ENCODE results near the gene TP53BP2.
A peak's percentile ranks its signal among the peaks of the same experiment; 100 is the strongest.

TP53BP2 gene

DNA sequence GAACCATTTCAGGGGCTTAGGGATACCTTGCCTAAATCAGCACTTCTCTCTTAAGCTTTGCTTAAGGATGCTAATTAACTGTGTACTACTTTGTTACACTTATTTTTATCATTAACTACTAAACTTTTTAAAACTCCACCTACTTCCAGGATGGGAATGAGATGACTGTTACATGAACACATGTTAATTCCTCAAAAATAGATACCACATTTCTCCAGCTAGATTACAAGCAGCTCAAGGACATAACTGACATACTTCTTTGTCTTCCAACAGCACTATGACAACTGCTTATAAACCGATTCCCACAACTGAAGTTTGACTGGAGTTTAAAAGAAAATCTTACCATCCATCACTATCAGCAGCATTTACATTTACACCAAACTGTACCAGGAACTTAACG, 53.7 kb downstream of the TP53BP2 start:
- no peak for DNase-seq (ENCODE audit: low read depth)

DNA sequence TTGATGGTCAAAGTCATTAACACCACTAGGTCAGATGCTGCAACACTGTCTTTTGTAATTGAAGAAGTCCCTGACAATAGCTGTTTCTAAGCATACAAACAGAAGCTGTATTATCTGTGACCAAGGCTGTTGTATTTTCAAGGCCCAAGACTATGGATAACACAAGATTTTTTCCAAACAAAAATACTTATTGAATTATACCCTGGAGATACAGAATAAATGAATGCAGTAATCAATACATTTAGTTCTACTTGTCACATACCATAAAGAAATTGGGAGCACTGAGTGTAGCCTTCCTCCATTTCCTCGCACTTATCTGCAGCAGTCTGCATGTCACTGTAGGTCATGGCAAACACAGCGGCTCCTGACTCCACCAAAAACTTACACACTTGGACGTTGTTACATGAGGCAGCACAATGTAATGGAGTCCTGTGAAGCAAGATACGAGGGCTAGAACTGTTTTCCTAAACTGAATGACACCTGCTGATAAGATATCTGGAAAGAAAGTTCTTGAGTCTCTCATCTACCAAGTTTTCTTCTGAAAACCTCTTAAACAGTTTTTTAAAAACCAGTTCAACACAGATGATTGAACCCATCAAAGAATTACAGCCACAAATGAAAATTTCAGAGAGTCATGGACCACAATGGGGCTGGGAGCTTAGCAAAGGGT, 56.9 kb downstream of the TP53BP2 start:
- no peak for DNase-seq (ENCODE audit: low read depth)

DNA sequence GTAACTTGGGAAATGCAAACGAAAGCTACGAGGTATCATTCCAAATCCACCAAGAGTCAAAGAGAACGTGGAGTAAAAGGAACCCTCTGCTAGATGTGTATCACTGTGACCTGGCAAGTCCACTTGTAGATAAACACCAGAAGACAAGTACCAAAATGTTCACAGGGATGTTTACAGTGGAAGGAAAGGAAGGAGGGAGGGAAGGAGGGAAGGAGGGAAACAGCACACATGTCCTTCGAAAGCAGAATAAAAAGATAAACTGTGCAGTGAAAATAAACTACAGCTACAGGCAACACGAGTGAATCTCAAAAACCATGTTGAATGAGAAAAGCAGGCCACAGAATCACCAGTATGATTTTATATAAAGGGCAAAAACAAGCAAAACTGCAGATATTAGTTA, 59.9 kb downstream of the TP53BP2 start:
- no peak for DNase-seq (ENCODE audit: low read depth)

DNA sequence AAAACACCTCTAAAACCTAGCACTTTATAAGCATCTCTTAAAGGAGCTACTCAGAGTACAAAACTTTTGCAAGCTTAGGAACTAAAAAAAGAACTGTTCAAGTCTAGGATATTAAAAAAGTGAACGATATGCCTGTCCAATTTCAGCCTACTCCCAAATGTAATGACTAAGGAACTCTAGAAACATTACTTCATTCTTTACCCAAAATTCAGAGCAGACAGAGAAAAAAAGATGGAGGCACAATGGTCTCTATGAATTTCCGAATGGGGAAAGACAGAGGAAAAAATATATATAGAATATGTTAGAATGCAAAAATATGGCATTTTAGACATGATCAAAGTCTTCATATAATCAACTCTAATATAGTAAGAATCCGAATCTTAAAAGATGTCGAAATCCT, 61.2 kb downstream of the TP53BP2 start:
- no peak for DNase-seq (ENCODE audit: low read depth)

DNA sequence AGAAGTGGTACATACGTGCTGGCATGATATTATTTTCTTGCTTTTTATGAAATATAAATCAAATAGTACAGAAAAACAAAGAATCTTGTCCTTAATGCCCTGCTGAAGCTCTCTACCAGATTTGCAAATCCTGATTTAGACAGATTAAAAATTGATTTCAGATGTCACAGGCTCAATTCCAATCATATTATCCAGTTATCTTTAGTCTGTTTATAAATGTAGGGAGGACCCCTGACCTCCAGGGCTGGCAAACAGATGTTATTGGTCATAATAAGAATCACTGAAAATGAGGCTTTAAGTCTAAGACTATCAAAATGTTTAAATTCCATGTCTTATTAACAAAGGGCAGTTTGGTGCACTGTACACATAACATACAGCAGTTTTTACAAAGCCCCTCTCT, 62.1 kb downstream of the TP53BP2 start:
- no peak for DNase-seq (ENCODE audit: low read depth)

DNA sequence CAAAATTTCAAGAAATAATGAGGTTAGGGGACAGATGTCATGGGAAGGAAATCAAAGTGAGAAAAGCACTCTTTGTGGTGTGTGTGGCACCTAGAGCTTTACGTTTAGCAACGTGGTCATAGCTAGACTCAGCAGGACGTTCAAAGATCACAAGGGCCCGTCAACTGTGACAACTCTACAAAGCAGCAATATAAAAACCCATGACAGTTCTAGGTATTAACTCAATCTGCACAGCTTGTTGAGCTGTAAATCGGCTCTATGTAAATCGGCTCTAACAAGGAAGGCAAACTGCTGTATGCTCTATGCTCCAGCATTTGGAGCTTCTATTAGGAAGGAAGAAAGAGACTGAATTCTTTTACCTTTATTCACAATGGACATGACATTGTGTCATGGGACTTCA, 64.8 kb downstream of the TP53BP2 start:
- no peak for DNase-seq (ENCODE audit: low read depth)

DNA sequence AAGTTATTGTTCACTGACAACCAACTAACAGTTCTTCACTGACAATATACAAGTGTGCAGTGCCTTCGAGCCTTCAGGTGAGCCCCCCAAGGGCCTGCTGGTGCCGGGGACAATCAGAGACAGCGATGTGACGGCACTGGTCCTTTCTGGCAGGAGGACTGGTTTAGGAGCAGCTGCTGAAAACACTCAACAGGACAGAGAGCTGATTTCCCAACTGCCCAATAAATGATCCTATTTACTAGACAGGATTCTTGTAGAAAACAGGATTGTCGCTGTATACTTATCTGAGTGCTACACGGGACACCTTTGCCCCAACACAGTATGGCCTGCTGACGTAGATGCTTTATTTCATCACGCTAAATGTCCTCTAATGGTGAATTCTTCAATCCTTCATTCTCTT, 65.4 kb downstream of the TP53BP2 start:
- no peak for DNase-seq (ENCODE audit: low read depth)

DNA sequence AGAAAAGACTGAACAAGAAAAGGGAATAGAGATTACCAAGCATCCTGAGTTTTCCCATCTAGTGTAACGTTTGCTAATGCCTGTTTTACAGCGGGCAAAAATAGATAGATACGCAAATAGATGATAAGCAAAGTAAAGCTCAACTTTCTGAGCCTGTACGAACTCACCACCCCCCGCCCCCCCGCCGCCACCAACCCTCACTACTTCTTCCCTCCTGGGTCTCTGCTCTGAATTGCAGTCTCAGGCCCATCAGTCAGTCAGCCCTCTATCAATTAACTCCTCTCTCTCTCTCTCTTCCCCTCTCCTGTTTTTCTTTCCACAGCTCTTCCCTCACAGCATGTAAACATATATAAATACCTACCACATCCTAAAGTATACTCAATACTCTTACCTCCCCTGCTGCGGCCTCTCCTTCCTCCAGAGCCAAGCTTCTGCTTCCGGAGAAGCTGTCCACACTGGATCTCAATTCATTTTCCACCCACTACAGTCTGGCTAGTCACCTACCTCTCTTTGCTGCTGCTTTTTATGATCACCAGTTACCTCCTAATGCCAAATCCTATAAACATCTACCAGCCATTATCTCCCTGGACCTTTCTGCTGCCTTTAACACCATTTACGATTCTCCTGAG, 68.8 kb downstream of the TP53BP2 start:
- DNase-seq (ENCODE audit: low read depth): no peak

DNA sequence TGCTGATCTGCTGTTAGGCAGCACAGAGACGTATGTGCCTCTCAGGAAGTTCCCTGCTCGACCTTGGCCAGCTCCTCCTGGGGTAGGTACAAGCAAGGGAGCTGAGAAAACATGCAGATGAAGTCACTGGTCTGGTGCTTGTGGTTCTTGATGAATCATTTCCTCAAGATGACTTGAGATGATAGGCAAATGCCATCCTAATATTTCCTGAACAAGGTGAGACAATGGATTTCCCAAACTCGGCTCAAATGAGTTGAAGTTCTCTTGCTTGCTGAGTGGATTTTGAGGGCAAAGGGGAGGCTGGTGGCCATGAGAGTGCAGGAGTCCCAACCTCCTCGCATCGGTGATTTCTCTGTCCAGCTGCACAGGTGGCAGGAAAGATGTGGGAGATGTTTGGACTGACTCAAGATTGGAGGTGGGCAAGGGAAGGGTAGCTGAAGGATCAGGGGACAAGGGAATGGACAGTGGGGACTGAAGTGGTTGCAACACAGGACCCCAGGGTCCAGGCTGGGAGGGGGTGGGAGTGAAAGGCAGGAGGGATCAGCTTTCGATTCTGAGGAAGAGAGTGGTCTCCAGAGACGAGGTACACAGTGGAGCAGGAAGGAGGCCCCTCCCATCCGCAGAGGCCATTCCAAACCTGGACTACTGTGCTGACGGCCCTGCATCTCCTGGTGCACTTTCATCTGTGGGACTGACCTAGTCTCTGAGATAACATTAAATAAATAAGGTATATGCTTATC, 69.5 kb downstream of the TP53BP2 start:
- peak; percentile 31 for DNase-seq (ENCODE audit: low read depth)

DNA sequence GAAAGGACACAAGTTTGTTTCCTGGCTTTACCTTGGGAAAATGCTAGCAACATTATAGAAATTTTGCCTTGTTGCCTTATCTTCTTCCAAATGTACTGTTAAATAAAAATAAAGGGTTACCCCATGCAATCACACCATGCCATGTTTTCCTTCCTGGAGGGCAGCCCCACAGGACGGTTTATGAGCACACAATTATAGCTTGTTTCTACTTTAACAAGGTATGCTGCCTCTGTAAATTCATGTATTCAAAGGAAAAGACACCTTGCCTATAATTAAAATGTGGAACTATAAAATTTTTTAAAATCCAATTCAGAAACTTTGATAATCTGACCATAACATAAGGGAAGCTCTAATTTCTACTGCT, 70.1 kb downstream of the TP53BP2 start:
- no peak for DNase-seq (ENCODE audit: low read depth)

DNA sequence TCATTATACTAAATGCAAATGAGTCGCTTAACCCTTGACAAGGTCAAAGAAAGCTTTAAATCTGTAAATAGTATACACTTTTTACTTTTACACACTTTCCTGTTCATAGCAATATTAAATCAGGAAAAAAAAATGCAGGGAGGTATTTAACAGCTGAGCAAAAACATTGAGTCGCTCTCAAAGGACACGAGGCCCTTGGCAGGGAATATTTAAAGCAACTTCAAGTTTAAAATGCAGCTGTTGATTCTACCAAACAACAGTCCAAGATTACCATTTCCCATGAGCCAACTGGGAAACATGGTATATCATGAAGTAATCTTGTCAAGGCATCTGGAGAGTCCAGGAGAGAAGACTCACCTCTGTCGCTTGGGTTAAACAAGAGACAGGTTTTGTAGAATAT, 70.7 kb downstream of the TP53BP2 start:
- peak; percentile 19 for DNase-seq (ENCODE audit: low read depth)

DNA sequence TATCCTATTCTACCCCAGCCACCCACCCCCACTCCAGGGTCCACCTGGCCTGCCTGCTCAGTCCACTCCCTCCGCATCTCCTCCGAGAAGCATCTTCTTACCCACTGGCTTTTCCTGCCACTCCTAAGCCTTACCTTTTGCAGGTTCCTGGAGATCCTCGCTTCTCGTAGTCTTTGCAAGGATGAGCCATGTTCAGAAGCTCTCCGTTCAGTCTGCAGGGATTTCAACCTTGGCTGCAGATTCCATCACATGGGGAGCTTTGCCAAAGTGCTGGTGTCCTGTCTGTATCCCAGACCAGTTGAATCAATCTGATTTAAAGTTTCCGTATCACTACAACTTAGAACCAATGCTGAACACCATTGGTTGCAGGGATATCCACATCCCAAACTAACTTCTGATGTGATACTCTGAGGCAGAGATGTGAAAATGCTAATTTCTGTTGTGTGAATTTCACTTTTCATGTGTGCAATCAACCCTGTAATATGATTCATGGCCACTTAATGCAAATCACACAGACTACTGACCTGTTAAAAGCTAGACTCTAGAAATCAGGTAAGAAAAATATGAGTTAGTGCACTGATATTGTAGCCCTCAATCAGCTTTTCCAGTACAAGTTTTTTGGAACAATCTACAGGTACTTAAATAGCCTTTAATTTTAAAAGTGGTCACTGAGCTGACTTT, 71.5 kb downstream of the TP53BP2 start:
- no peak for DNase-seq (ENCODE audit: low read depth)

DNA sequence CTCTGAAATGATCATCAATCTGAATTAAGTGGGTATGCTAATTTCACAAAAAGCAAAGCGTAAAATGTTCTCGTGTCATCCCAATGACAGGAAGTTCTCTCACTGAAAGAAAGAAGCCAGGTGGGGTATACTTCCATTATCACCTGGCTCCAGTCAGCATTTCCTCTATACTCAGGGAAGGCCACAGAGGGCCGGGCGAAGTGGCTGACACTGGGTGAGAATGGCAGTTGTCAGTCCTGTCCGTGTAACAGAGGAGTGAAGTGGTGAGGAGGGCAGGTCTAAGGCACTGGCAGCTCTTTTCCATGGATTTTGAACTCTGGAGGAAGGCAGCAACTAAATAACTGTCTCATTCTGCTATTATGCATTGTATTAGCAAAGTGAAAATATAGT, 73.0 kb downstream of the TP53BP2 start:
- DNase-seq (ENCODE audit: low read depth): no peak

DNA sequence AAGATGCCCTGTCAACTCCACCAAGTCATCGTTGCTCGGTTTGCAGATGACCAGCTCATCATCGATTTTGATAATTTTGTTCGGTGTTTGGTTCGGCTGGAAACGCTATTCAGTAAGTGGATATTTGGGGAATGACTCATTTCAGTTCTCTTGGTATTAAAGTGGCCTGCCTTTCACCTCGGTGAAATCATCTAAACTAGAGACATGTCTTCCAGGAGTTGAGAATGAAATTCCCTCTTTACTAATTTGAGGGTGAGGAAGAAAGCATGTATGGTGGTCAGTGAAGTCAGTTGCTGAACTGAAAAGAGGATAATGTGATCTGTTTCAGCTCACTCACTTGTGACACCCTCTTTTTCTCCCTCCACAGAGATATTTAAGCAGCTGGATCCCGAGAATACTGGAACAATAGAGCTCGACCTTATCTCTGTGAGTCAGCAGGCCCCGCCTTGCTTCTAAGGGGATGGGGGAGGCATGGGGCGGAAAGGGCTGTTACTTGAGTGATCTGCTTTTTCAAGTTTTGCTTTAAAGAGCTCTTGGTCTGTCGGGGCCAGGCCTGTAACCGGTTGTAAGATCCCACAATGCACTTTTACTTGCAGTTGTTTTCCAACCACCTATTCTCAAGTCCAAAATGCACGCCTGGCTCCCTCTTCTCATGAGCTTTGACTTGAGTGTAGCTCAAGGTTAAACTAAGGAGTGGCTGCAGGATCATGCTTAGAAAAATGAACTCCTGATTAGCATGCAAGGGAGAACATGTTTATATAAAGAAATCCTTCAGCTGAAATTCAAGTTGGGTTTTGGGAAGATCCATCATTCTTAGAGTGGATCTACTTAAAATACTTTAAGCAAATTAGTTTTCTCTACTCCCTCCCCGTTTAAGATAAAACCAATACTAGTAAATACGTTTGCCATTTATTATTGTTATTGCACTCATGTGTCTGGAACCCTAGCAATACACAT, 73.7 kb downstream of the TP53BP2 start:
- DNase-seq (ENCODE audit: low read depth): peak; percentile 64

DNA sequence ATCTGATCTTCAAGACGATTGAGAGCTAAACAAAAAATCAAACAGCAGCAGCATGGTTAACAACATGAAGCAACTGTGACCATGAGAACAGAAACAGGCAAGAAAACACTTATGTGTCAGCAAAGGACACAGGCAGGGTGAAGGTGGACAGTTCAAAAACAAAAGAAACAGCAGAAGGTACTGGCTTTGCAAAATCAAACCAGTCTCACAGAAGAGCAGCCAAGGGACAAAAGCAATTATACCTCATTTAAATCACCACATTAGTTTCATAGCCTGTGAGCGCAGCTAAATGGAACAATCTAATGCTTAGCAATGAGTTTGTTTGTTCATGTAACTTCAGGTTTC, 74.3 kb downstream of the TP53BP2 start:
- DNase-seq (ENCODE audit: low read depth): no peak

DNA sequence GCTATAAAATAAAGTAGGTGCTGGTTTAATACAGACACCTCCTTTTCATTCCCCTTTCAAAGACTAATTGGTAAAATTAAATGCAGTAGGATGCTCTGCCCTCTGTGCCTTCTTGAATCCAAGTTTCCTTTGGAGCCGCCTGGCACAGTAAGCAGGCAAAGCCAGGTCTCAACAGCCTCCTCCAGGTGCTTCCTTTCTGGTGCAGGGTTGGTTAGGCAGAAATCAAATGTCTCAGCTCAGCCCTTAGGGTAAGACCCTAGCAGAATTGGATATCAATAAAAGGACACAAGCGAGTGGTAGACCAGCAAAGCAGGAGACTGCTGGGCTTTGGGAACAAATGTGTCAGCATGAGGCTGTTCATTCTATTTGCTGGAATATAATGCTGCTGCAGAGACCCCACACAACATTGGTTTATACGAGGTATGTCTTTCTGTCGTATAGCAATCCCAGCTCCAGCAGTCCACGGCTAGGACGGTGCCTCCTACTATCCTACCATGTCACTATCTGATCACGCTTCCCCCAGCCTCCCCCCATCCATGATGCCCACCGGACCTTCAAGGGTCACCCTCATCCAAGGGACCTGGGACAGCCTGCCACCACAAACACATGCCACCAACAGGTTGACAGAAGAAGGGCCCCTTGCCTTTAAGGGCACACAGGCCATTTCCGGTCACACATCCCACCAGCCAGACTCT, 75.0 kb downstream of the TP53BP2 start:
- no peak for DNase-seq (ENCODE audit: low read depth)

DNA sequence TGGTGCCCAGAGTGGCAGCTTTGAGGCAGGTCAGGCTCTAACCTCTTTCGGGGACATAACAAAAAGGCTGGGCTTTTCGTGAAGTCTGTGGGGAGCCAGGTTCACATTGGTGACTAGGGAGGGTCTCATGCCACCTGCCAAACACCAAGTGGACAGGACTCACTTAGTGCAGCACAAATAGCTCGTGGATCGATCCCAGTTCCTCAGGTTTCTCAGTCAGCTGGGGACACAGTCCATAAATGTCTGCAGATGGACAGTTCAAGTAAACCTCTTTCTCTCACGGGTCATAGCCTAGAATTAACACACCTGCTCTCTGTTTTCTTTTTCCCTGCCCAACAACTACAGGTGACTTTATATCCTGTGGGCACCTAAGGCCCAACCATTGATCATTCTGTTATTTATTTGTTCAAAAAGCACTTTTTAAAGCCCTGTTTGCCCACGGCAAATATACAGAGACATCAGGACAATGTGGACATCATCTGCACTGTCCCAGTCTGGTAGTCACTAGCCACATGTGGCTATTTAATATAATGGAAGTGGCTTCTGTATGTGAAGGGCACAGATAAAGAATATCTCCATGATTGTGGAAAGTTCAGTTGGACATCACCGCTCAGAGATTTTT, 79.9 kb downstream of the TP53BP2 start:
- DNase-seq (ENCODE audit: low read depth): no peak

DNA sequence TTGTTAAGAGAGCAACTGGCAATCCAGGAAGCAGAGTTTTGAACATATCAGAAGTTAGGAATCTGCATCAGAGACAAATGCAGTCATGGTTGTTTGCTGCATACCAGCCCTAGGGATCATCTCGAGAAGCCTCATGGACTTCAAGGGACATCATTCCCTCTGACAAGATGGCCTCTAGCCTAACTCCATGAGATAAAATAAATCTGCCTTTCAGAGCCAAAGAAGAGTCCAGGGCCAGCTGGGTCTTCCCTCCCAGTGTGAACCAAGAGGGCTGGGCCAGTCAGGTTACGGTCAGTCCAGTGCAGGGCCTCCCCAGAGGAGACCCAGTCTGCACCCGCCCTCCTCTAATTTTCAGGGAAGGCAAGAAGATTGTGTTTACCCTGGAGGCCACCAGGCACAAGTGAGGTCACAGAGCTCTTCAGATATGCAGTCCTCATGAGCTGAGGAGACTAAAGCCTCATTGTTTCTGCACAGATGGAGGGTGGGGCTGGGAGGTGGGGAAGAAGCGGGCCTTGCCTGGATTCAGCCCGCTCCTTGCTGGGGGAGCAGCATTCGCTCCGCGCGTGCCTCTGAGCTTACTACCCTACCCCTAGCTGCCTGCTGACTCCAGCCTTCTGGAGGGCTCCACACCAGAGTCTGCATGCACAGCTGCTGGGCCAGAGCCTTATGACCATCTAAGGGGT, 80.6 kb downstream of the TP53BP2 start:
- no peak for DNase-seq (ENCODE audit: low read depth)

DNA sequence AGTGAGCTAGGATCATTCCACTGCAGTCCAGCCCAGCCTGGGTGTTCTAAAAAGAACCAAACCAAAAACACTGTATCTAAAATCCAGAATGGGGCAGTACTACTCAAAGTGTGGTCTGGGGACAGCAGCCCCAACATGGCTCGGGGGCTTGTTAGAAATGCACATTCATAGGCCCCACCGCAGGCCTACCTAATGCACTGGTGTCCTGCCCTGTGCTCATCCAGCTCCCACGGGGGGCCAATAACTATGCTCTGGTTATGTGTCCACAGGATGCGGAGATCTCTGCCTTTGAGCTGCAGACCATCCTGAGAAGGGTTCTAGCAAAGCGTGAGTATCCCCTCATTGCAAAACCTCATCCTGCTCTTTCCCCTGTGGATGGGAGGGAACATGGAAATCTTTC, 81.9 kb downstream of the TP53BP2 start:
- DNase-seq (ENCODE audit: low read depth): no peak

DNA sequence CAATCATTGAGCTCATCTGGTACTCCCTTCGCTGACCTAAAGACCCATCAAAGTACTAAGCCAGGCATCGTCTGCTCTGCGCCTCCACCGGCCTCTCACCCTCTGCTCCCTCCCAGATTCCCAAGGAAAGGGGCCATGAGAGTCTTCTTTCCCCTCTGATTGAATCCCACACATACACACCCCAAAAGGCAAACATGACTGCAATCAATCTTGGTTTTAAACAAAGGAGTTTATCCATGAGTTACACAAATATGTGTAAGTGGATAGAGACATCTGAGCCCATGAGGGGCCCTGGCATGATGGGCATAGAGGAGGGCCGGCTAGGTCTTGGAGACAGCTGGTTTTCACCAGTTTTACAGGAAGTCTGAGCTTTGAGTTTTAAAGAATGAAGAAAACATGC, 82.5 kb downstream of the TP53BP2 start:
- no peak for DNase-seq (ENCODE audit: low read depth)
